ENCODE results near the gene MDFI.
"Not testable (repeated sequence)": the region's sequence is repeated elsewhere in the genome, so short reads cannot be mapped to it uniquely, and the experiment has no call there.

Gene MDFI

GRCh38 chr6:41604006-41604405, 34.3 kb upstream of the MDFI start:
- Histone ChIP-seq H3K9ac (ENCODE audit: low read length) (no peak overlapping the region), H3K27me3 (ENCODE audit: control insufficient read depth in 1 of 2, insufficient read depth in 2 of 2, low read length in 2 of 2) (no peaks in the 10 kb centered on the region), H3K4me3 (ENCODE audit: low read depth in 1 of 2, low read length in 2 of 2) (no peak overlapping the region), H3K9me3 (ENCODE audit: low read length) (no peaks in the 10 kb centered on the region), H3K27ac (ENCODE audit: low read depth, low read length) (no peak overlapping the region), H3K4me1 (ENCODE audit: insufficient read depth, low read length) (peaks cover 18% of the 10 kb centered on the region), H3K36me3 (ENCODE audit: insufficient read depth, low read length) (no peaks in the 10 kb centered on the region)

- H3K4me1 ChIP-seq (ENCODE audit: insufficient read depth, low read length) = peaks cover 18% of the 10 kb centered on the region
- no peak overlapping the region for H3K27ac ChIP-seq (ENCODE audit: low read depth, low read length)
- no peak overlapping the region for H3K4me3 ChIP-seq (ENCODE audit: low read depth in 1 of 2, low read length in 2 of 2)
- H3K9ac ChIP-seq (ENCODE audit: low read length) = no peak overlapping the region
- H3K27me3 ChIP-seq (ENCODE audit: control insufficient read depth in 1 of 2, insufficient read depth in 2 of 2, low read length in 2 of 2) = no peaks in the 10 kb centered on the region
- H3K36me3 ChIP-seq (ENCODE audit: insufficient read depth, low read length) = no peaks in the 10 kb centered on the region
- H3K9me3 ChIP-seq (ENCODE audit: low read length) = no peaks in the 10 kb centered on the region
Measured at GRCh38 chr6:41605649-41606048, 32.6 kb upstream of the MDFI start.

GRCh38 chr6:41607036-41607435, 31.2 kb upstream of the MDFI start:
- Histone ChIP-seq H3K4me1 (ENCODE audit: insufficient read depth, low read length) (peaks cover 15% of the 10 kb centered on the region), H3K27me3 (ENCODE audit: control insufficient read depth in 1 of 2, insufficient read depth in 2 of 2, low read length in 2 of 2) (no peaks in the 10 kb centered on the region), H3K27ac (ENCODE audit: low read depth, low read length) (no peak overlapping the region), H3K9ac (ENCODE audit: low read length) (no peak overlapping the region), H3K36me3 (ENCODE audit: insufficient read depth, low read length) (no peaks in the 10 kb centered on the region), H3K9me3 (ENCODE audit: low read length) (no peaks in the 10 kb centered on the region), H3K4me3 (ENCODE audit: low read depth in 1 of 2, low read length in 2 of 2) (no peak overlapping the region)

- H3K27ac ChIP-seq (ENCODE audit: low read depth, low read length) = no peak overlapping the region
- no peak overlapping the region for H3K4me3 ChIP-seq (ENCODE audit: low read depth in 1 of 2, low read length in 2 of 2)
- no peaks in the 10 kb centered on the region for H3K9me3 ChIP-seq (ENCODE audit: low read length)
- no peaks in the 10 kb centered on the region for H3K36me3 ChIP-seq (ENCODE audit: insufficient read depth, low read length)
- no peak overlapping the region for H3K9ac ChIP-seq (ENCODE audit: low read length)
- peaks cover 8% of the 10 kb centered on the region for H3K4me1 ChIP-seq (ENCODE audit: insufficient read depth, low read length)
- H3K27me3 ChIP-seq (ENCODE audit: control insufficient read depth in 1 of 2, insufficient read depth in 2 of 2, low read length in 2 of 2) = no peaks in the 10 kb centered on the region
Measured at GRCh38 chr6:41607736-41608135, 30.5 kb upstream of the MDFI start.

GRCh38 chr6:41608443-41609151, 29.7 kb upstream of the MDFI start:
- H3K27me3 ChIP-seq (ENCODE audit: control insufficient read depth in 1 of 2, insufficient read depth in 2 of 2, low read length in 2 of 2) = no peaks in the 10 kb centered on the region
- H3K9me3 ChIP-seq (ENCODE audit: low read length) = no peaks in the 10 kb centered on the region
- no peaks in the 10 kb centered on the region for H3K36me3 ChIP-seq (ENCODE audit: insufficient read depth, low read length)
- no peak overlapping the region for H3K9ac ChIP-seq (ENCODE audit: low read length)
- no peak overlapping the region for H3K27ac ChIP-seq (ENCODE audit: low read depth, low read length)
- peaks cover 3% of the 10 kb centered on the region for H3K4me1 ChIP-seq (ENCODE audit: insufficient read depth, low read length)
- no peak overlapping the region for H3K4me3 ChIP-seq (ENCODE audit: low read depth in 1 of 2, low read length in 2 of 2)

- Histone ChIP-seq H3K9me3 (ENCODE audit: low read length) (no peaks in the 10 kb centered on the region), H3K4me3 (ENCODE audit: low read depth in 1 of 2, low read length in 2 of 2) (no peak overlapping the region), H3K4me1 (ENCODE audit: insufficient read depth, low read length) (no peaks in the 10 kb centered on the region), H3K27me3 (ENCODE audit: control insufficient read depth in 1 of 2, insufficient read depth in 2 of 2, low read length in 2 of 2) (no peaks in the 10 kb centered on the region), H3K9ac (ENCODE audit: low read length) (no peak overlapping the region), H3K27ac (ENCODE audit: low read depth, low read length) (no peak overlapping the region), H3K36me3 (ENCODE audit: insufficient read depth, low read length) (no peaks in the 10 kb centered on the region)
Measured at GRCh38 chr6:41614715-41615114, 23.6 kb upstream of the MDFI start.

GRCh38 chr6:41615311-41615710, 23.0 kb upstream of the MDFI start:
- H3K4me1 ChIP-seq (ENCODE audit: insufficient read depth, low read length) = no peaks in the 10 kb centered on the region
- H3K36me3 ChIP-seq (ENCODE audit: insufficient read depth, low read length) = no peaks in the 10 kb centered on the region
- H3K4me3 ChIP-seq (ENCODE audit: low read depth in 1 of 2, low read length in 2 of 2) = no peak overlapping the region
- H3K9ac ChIP-seq (ENCODE audit: low read length) = no peak overlapping the region
- no peaks in the 10 kb centered on the region for H3K9me3 ChIP-seq (ENCODE audit: low read length)
- no peak overlapping the region for H3K27ac ChIP-seq (ENCODE audit: low read depth, low read length)
- no peaks in the 10 kb centered on the region for H3K27me3 ChIP-seq (ENCODE audit: control insufficient read depth in 1 of 2, insufficient read depth in 2 of 2, low read length in 2 of 2)

GRCh38 chr6:41618598-41618997, 19.7 kb upstream of the MDFI start:
- no peak overlapping the region for H3K4me3 ChIP-seq (ENCODE audit: low read depth in 1 of 2, low read length in 2 of 2)
- no peak overlapping the region for H3K9ac ChIP-seq (ENCODE audit: low read length)
- H3K9me3 ChIP-seq (ENCODE audit: low read length) = no peaks in the 10 kb centered on the region
- no peaks in the 10 kb centered on the region for H3K4me1 ChIP-seq (ENCODE audit: insufficient read depth, low read length)
- H3K27ac ChIP-seq (ENCODE audit: low read depth, low read length) = no peak overlapping the region
- H3K27me3 ChIP-seq (ENCODE audit: control insufficient read depth in 1 of 2, insufficient read depth in 2 of 2, low read length in 2 of 2) = no peaks in the 10 kb centered on the region
- H3K36me3 ChIP-seq (ENCODE audit: insufficient read depth, low read length) = no peaks in the 10 kb centered on the region

GRCh38 chr6:41619193-41619592, 19.1 kb upstream of the MDFI start:
- not testable (repeated sequence) for H3K27me3 ChIP-seq (ENCODE audit: control insufficient read depth in 1 of 2, insufficient read depth in 2 of 2, low read length in 2 of 2); H3K4me1 ChIP-seq (ENCODE audit: insufficient read depth, low read length); H3K27ac ChIP-seq (ENCODE audit: low read depth, low read length); H3K9ac ChIP-seq (ENCODE audit: low read length); H3K36me3 ChIP-seq (ENCODE audit: insufficient read depth, low read length); H3K4me3 ChIP-seq (ENCODE audit: low read depth in 1 of 2, low read length in 2 of 2); H3K9me3 ChIP-seq (ENCODE audit: low read length)

- H3K36me3 ChIP-seq (ENCODE audit: insufficient read depth, low read length) = no peaks in the 10 kb centered on the region
- H3K9ac ChIP-seq (ENCODE audit: low read length) = no peak overlapping the region
- H3K4me3 ChIP-seq (ENCODE audit: low read depth in 1 of 2, low read length in 2 of 2) = no peak overlapping the region
- H3K27ac ChIP-seq (ENCODE audit: low read depth, low read length) = no peak overlapping the region
- H3K4me1 ChIP-seq (ENCODE audit: insufficient read depth, low read length) = peaks cover 9% of the 10 kb centered on the region
- H3K9me3 ChIP-seq (ENCODE audit: low read length) = no peaks in the 10 kb centered on the region
- no peaks in the 10 kb centered on the region for H3K27me3 ChIP-seq (ENCODE audit: control insufficient read depth in 1 of 2, insufficient read depth in 2 of 2, low read length in 2 of 2)
Measured at GRCh38 chr6:41621367-41621766, 16.9 kb upstream of the MDFI start.

GRCh38 chr6:41621802-41622201, 16.5 kb upstream of the MDFI start:
- no peak overlapping the region for H3K4me3 ChIP-seq (ENCODE audit: low read depth in 1 of 2, low read length in 2 of 2)
- no peaks in the 10 kb centered on the region for H3K27me3 ChIP-seq (ENCODE audit: control insufficient read depth in 1 of 2, insufficient read depth in 2 of 2, low read length in 2 of 2)
- no peak overlapping the region for H3K9ac ChIP-seq (ENCODE audit: low read length)
- no peak overlapping the region for H3K27ac ChIP-seq (ENCODE audit: low read depth, low read length)
- H3K36me3 ChIP-seq (ENCODE audit: insufficient read depth, low read length) = no peaks in the 10 kb centered on the region
- peaks cover 9% of the 10 kb centered on the region for H3K4me1 ChIP-seq (ENCODE audit: insufficient read depth, low read length)
- H3K9me3 ChIP-seq (ENCODE audit: low read length) = no peaks in the 10 kb centered on the region

- Histone ChIP-seq H3K4me3 (ENCODE audit: low read depth in 1 of 2, low read length in 2 of 2) (no peak overlapping the region), H3K36me3 (ENCODE audit: insufficient read depth, low read length) (no peaks in the 10 kb centered on the region), H3K4me1 (ENCODE audit: insufficient read depth, low read length) (peaks cover 9% of the 10 kb centered on the region), H3K27me3 (ENCODE audit: control insufficient read depth in 1 of 2, insufficient read depth in 2 of 2, low read length in 2 of 2) (no peaks in the 10 kb centered on the region), H3K9me3 (ENCODE audit: low read length) (no peaks in the 10 kb centered on the region), H3K27ac (ENCODE audit: low read depth, low read length) (no peak overlapping the region), H3K9ac (ENCODE audit: low read length) (no peak overlapping the region)
Measured at GRCh38 chr6:41622206-41622988, 15.9 kb upstream of the MDFI start.

Measured in muscle layer of colon (tissue), 2 donors.